T-helper 17 cell (primary cell): ENCODE measurements around the gene SLC25A3. TPM values are rescaled to one million over a fixed set of nuclear protein-coding genes. Genes with fewer than 3 reads are reported as not detected.
"Not testable (repeated sequence)": the region's sequence is repeated elsewhere in the genome, so short reads cannot be mapped to it uniquely, and the experiment has no call there.

ENCODE experiments used
- ATAC-seq: fragments of 150-1000 bp; cut with Tn5 transposase; 2 replicates; pipeline ENCODE4 v1.10.0; 2021; ENCODE audit warnings: mild to moderate bottlenecking, moderate library complexity
- DNase-seq, 3 donors: peaks; one replicate each; pipeline versions ENCODE4 v3.0.0 to v3.0.0-alpha.2; 2020 to 2021
- H3K9me3 ChIP-seq: one replicate; pipeline ENCODE4 v1.7.0; 2013; ENCODE audit warnings: low read length, mild to moderate bottlenecking; ENCODE audit not compliant: control insufficient read depth, poor library complexity, severe bottlenecking
- H3K27ac Mint-ChIP-seq: one replicate; pipeline ENCODE4 v1.8.0; 2022; ENCODE audit warnings: mild to moderate bottlenecking, moderate library complexity, mixed read lengths
- H3K27me3 Mint-ChIP-seq: one replicate; pipeline ENCODE4 v1.8.0; 2022; ENCODE audit warnings: mixed read lengths
- H3K36me3 Mint-ChIP-seq: one replicate; pipeline ENCODE4 v1.8.0; 2022; ENCODE audit warnings: low read depth, mixed read lengths
- H3K4me1 Mint-ChIP-seq: one replicate; pipeline ENCODE4 v1.8.0; 2022; ENCODE audit warnings: mild to moderate bottlenecking, mixed read lengths
- H3K4me3 Mint-ChIP-seq: one replicate; pipeline ENCODE4 v1.8.0; 2022; ENCODE audit warnings: mild to moderate bottlenecking, moderate library complexity, mixed read lengths
- total RNA-seq, 4 donors: library from RNA in 2 of 4; stranded (reverse) in 2 of 4; gene quantifications; one replicate each; pipeline ENCODE4 v1.2.3 and lab custom pipeline; 2022 to 2026

Gene SLC25A3
- total RNA-seq, 2 donors from 2014 or later = 391 to 469 TPM

- DNase-seq = no peak
- no peak for ATAC-seq
- no peaks in the 10 kb centered on the region for H3K27me3 Mint-ChIP-seq
- peaks cover 2% of the 10 kb centered on the region for H3K4me1 Mint-ChIP-seq
- peaks cover 4% of the 10 kb centered on the region for H3K36me3 Mint-ChIP-seq
- H3K9me3 ChIP-seq = no peaks in the 10 kb centered on the region
- no peak overlapping the region for H3K4me3 Mint-ChIP-seq
- no peak overlapping the region for H3K27ac Mint-ChIP-seq
Observed at GRCh38 chr12:98578821-98579220, 14.7 kb upstream of the SLC25A3 start.

- no peaks in the 10 kb centered on the region for H3K9me3 ChIP-seq
- H3K4me1 Mint-ChIP-seq = peaks cover 2% of the 10 kb centered on the region
- no peak overlapping the region for H3K27ac Mint-ChIP-seq
- no peak overlapping the region for H3K4me3 Mint-ChIP-seq
- DNase-seq (no peak), ATAC-seq (no peak)
- no peaks in the 10 kb centered on the region for H3K27me3 Mint-ChIP-seq
- H3K36me3 Mint-ChIP-seq = peaks cover 4% of the 10 kb centered on the region
Observed at GRCh38 chr12:98579347-98579746, 14.1 kb upstream of the SLC25A3 start.

GRCh38 chr12:98579835-98580234 is 13.7 kb upstream of the SLC25A3 start:
- H3K9me3 ChIP-seq = no peaks in the 10 kb centered on the region
- Mint-ChIP-seq H3K36me3 (peaks cover 4% of the 10 kb centered on the region), H3K27ac (no peak overlapping the region), H3K27me3 (no peaks in the 10 kb centered on the region), H3K4me1 (peaks cover 2% of the 10 kb centered on the region), H3K4me3 (no peak overlapping the region)
- ATAC-seq (no peak), DNase-seq (no peak)

- Mint-ChIP-seq H3K36me3 (peaks cover 4% of the 10 kb centered on the region), H3K27ac (no peak overlapping the region), H3K4me3 (no peak overlapping the region), H3K4me1 (peaks cover 2% of the 10 kb centered on the region), H3K27me3 (no peaks in the 10 kb centered on the region)
- no peak for DNase-seq
- no peaks in the 10 kb centered on the region for H3K9me3 ChIP-seq
- ATAC-seq = no peak
Observed at GRCh38 chr12:98580695-98581094, 12.8 kb upstream of the SLC25A3 start.

- Mint-ChIP-seq H3K27ac (no peak overlapping the region), H3K27me3 (no peaks in the 10 kb centered on the region), H3K4me1 (peaks cover 2% of the 10 kb centered on the region), H3K4me3 (no peak overlapping the region), H3K36me3 (peaks cover 4% of the 10 kb centered on the region)
- DNase-seq (no peak), ATAC-seq (no peak)
- H3K9me3 ChIP-seq = no peaks in the 10 kb centered on the region
Observed at GRCh38 chr12:98581101-98581500, 12.4 kb upstream of the SLC25A3 start.

GRCh38 chr12:98582093-98582492 is 11.4 kb upstream of the SLC25A3 start:
- peaks cover 2% of the 10 kb centered on the region for H3K4me1 Mint-ChIP-seq
- no peaks in the 10 kb centered on the region for H3K27me3 Mint-ChIP-seq
- no peak overlapping the region for H3K27ac Mint-ChIP-seq
- DNase-seq (no peak), ATAC-seq (no peak)
- H3K36me3 Mint-ChIP-seq = peaks cover 4% of the 10 kb centered on the region
- no peak overlapping the region for H3K4me3 Mint-ChIP-seq
- no peaks in the 10 kb centered on the region for H3K9me3 ChIP-seq

GRCh38 chr12:98587084-98587483 is 6.4 kb upstream of the SLC25A3 start:
- H3K9me3 ChIP-seq = no peaks in the 10 kb centered on the region
- peaks cover 2% of the 10 kb centered on the region for H3K4me1 Mint-ChIP-seq
- H3K27me3 Mint-ChIP-seq = no peaks in the 10 kb centered on the region
- ATAC-seq (no peak), DNase-seq (no peak)
- H3K27ac Mint-ChIP-seq = no peak overlapping the region
- H3K36me3 Mint-ChIP-seq = no peaks in the 10 kb centered on the region
- no peak overlapping the region for H3K4me3 Mint-ChIP-seq

GRCh38 chr12:98591209-98591608 is 2.3 kb upstream of the SLC25A3 start:
- H3K36me3 Mint-ChIP-seq = peaks cover 2% of the 10 kb centered on the region
- peak overlapping the region; percentile 66 for H3K4me3 Mint-ChIP-seq

GRCh38 chr12:98592825-98593322 is 612 bp upstream of the SLC25A3 start:
- peak overlapping the region; percentile 98 for H3K4me3 Mint-ChIP-seq
- H3K27ac Mint-ChIP-seq = peak overlapping the region; percentile 98
- peaks cover 19% of the 10 kb centered on the region for H3K4me1 Mint-ChIP-seq
- DNase-seq (no peak), ATAC-seq (peak; percentile 22)
- H3K9me3 ChIP-seq = no peaks in the 10 kb centered on the region
- no peaks in the 10 kb centered on the region for H3K27me3 Mint-ChIP-seq
- H3K36me3 Mint-ChIP-seq = peaks cover 2% of the 10 kb centered on the region

More at GRCh38 chr12:98591209-98591608, 2.3 kb upstream of the SLC25A3 start:
- ATAC-seq (no peak), DNase-seq (no peak)
- Mint-ChIP-seq H3K4me1 (peaks cover 19% of the 10 kb centered on the region), H3K27me3 (no peaks in the 10 kb centered on the region), H3K27ac (peak overlapping the region; percentile 80)
- H3K9me3 ChIP-seq = no peaks in the 10 kb centered on the region

- DNase-seq (no peak), ATAC-seq (no peak)
- Mint-ChIP-seq H3K4me3 (peak overlapping the region; percentile 98), H3K27ac (peak overlapping the region; percentile 98), H3K4me1 (peaks cover 19% of the 10 kb centered on the region), H3K36me3 (peaks cover 2% of the 10 kb centered on the region), H3K27me3 (no peaks in the 10 kb centered on the region)
- no peaks in the 10 kb centered on the region for H3K9me3 ChIP-seq
Observed at GRCh38 chr12:98594050-98594835, 757 bp downstream of the SLC25A3 start.

GRCh38 chr12:98595243-98595988 is 1.9 kb downstream of the SLC25A3 start:
- H3K36me3 Mint-ChIP-seq = peaks cover 2% of the 10 kb centered on the region
- ATAC-seq = no peak

GRCh38 chr12:98597313-98597712 is 3.8 kb downstream of the SLC25A3 start:
- Mint-ChIP-seq H3K27ac (peak overlapping the region; percentile 98), H3K4me1 (peaks cover 17% of the 10 kb centered on the region)
- H3K4me3 Mint-ChIP-seq, DNase-seq, H3K9me3 ChIP-seq, H3K36me3 Mint-ChIP-seq, H3K27me3 Mint-ChIP-seq, ATAC-seq: not testable (repeated sequence)

More at GRCh38 chr12:98595243-98595988, 1.9 kb downstream of the SLC25A3 start:
- no peak for DNase-seq
- H3K4me3 Mint-ChIP-seq = peak overlapping the region; percentile 98
- peaks cover 19% of the 10 kb centered on the region for H3K4me1 Mint-ChIP-seq
- no peaks in the 10 kb centered on the region for H3K27me3 Mint-ChIP-seq
- H3K9me3 ChIP-seq = no peaks in the 10 kb centered on the region
- peak overlapping the region; percentile 98 for H3K27ac Mint-ChIP-seq

GRCh38 chr12:98601924-98602323 is 8.4 kb downstream of the SLC25A3 start:
- no peaks in the 10 kb centered on the region for H3K27me3 Mint-ChIP-seq
- H3K27ac Mint-ChIP-seq = no peak overlapping the region
- H3K36me3 Mint-ChIP-seq = peaks cover 3% of the 10 kb centered on the region
- H3K9me3 ChIP-seq = no peaks in the 10 kb centered on the region
- DNase-seq (no peak), ATAC-seq (no peak)
- no peak overlapping the region for H3K4me3 Mint-ChIP-seq
- H3K4me1 Mint-ChIP-seq = no peaks in the 10 kb centered on the region
